HL-60 (cell line): Measurements from ENCODE around the gene MEIG1.
"Not testable (repeated sequence)": the region's sequence is repeated elsewhere in the genome, so short reads cannot be mapped to it uniquely, and the experiment has no call there.

Experiments used
- POLR2AphosphoS5 ChIP-seq: IDR thresholded peaks from 2 replicates; pipeline ENCODE4 v1.6.1; 2012; ENCODE audit warnings: low read depth
- TF ChIP-seq, protein P1 (sequence below): IDR thresholded peaks from one replicate; pipeline ENCODE4 v1.5.1; 2011; ENCODE audit warnings: low read length, control low read depth, inconsistent platforms; ENCODE audit not compliant: insufficient read depth
- TF ChIP-seq, protein P2 (sequence below): IDR thresholded peaks from 2 replicates; pipeline ENCODE4 v1.6.1; 2012; ENCODE audit warnings: low read depth; ENCODE audit not compliant: insufficient replicate concordance

DNA sequence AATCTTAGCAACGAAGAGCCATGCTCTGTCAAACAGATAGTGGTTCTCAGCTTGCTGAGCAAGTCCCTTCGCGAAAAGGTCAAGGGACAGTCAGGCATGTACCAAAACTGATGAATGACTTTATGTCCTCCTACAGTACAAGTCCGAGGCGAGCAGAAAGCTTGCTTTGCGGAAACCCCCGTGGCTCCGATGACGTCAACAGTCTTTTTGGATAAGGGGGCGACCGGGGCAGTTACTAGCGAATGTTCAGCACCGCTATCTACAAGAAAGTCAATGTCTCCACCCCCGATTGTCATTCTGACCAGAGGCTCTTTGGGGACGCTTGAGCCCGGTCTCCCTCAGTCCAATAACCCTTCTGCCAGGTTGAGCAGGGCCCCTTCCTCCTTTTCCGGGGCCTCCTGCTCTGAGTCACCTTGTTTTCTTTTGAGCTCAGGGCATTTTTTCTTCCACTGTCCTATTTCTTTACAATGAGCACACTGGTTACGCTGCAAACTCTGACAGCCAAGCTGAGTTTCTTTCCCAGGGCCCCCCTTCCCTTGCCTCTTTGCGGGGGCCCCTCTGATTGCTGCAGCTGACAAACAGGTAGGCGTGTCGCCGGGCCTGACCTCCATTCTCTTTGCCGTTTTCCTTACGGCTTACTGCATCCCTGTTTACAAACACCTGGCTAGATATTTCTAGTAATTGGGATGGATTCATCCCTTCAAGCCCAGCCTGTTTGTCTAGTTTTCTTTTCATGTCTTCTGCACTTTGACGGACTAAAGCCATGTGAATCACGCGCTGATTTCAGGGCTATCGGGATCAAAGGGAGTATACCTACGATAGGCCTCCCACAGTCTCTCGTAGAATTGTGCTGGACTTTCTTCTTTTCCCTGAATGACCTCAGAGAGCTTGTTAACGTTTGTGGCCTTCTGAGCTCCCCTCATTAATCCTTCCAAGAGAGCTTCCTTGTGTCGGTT, 34.6 kb downstream of the MEIG1 start:
- TF ChIP-seq POLR2AphosphoS5, result not testable (repeated sequence)
- TF ChIP-seq, protein P1, sequence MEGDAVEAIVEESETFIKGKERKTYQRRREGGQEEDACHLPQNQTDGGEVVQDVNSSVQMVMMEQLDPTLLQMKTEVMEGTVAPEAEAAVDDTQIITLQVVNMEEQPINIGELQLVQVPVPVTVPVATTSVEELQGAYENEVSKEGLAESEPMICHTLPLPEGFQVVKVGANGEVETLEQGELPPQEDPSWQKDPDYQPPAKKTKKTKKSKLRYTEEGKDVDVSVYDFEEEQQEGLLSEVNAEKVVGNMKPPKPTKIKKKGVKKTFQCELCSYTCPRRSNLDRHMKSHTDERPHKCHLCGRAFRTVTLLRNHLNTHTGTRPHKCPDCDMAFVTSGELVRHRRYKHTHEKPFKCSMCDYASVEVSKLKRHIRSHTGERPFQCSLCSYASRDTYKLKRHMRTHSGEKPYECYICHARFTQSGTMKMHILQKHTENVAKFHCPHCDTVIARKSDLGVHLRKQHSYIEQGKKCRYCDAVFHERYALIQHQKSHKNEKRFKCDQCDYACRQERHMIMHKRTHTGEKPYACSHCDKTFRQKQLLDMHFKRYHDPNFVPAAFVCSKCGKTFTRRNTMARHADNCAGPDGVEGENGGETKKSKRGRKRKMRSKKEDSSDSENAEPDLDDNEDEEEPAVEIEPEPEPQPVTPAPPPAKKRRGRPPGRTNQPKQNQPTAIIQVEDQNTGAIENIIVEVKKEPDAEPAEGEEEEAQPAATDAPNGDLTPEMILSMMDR, result not testable (repeated sequence)
- TF ChIP-seq, protein P2, sequence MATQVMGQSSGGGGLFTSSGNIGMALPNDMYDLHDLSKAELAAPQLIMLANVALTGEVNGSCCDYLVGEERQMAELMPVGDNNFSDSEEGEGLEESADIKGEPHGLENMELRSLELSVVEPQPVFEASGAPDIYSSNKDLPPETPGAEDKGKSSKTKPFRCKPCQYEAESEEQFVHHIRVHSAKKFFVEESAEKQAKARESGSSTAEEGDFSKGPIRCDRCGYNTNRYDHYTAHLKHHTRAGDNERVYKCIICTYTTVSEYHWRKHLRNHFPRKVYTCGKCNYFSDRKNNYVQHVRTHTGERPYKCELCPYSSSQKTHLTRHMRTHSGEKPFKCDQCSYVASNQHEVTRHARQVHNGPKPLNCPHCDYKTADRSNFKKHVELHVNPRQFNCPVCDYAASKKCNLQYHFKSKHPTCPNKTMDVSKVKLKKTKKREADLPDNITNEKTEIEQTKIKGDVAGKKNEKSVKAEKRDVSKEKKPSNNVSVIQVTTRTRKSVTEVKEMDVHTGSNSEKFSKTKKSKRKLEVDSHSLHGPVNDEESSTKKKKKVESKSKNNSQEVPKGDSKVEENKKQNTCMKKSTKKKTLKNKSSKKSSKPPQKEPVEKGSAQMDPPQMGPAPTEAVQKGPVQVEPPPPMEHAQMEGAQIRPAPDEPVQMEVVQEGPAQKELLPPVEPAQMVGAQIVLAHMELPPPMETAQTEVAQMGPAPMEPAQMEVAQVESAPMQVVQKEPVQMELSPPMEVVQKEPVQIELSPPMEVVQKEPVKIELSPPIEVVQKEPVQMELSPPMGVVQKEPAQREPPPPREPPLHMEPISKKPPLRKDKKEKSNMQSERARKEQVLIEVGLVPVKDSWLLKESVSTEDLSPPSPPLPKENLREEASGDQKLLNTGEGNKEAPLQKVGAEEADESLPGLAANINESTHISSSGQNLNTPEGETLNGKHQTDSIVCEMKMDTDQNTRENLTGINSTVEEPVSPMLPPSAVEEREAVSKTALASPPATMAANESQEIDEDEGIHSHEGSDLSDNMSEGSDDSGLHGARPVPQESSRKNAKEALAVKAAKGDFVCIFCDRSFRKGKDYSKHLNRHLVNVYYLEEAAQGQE, result not testable (repeated sequence)
